NT2/D1 (cell line): ENCODE results near the gene RFX8.

Source experiments
- SUZ12 ChIP-seq: IDR thresholded peaks from 2 replicates; pipeline ENCODE4 v1.6.1; 2011; ENCODE audit not compliant: insufficient read length, insufficient read depth; ENCODE audit errors: extremely low read depth
- YY1 ChIP-seq: IDR thresholded peaks from 2 replicates; pipeline ENCODE4 v1.6.1; 2011; ENCODE audit not compliant: insufficient read length, insufficient read depth
- ZNF274 ChIP-seq: IDR thresholded peaks from 2 replicates; pipeline ENCODE4 v1.6.1; 2011; ENCODE audit warnings: mild to moderate bottlenecking, low read depth, low read length

DNA sequence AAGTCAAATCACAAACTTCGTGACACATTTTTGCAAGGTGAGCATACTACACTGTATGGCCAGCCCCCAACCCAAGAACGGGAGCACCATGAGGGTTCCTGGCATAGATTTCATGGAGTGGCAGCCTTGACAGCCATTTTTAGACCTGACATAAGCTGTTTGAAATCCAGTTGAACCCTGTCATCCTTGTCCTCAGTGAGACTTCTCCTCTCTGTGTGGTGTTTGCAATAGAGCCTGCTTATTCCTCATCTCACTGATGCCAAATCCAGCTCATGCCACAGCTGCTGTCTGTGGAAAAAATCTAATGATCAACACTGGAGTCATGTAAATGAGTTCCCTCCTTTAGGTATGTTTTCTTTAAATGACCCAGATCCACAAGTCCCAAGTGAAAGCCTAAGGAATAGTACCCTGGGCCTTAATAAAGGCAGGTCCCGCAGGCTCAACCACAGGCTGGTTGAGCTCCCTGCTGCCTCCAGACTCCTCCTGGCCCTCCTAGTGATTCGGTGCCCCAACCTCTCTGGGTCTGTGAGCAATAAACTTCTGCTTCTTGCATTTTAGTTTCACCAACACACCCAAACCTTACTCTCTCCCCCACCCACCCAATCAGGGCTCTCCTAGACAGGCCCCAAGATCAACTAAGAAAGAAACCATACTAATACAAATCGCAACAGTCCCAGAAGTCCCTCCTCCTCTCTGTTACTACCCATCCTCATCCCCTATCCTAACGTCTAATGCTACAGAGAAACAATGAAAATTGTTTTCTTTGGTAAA is 79.2 kb downstream of the RFX8 start:
- TF ChIP-seq YY1 = no peak
- no peak for TF ChIP-seq SUZ12
- no peak for TF ChIP-seq ZNF274
